Skeletal muscle tissue (tissue), 4 donors: ENCODE results near the gene NME4. TPM values are rescaled to one million over a fixed set of nuclear protein-coding genes. Genes with fewer than 3 reads are reported as not detected.

Experiments used
- H3K27ac ChIP-seq: one replicate; pipeline ENCODE4 v1.7.0; 2013; ENCODE audit warnings: mild to moderate bottlenecking, low read depth, low read length, inconsistent platforms
- H3K27me3 ChIP-seq, 3 donors: one replicate each; pipeline ENCODE4 v1.7.0; 2013; ENCODE audit warnings: low read length in 3 of 3; ENCODE audit not compliant: control insufficient read depth in 3 of 3, insufficient read depth in 3 of 3
- H3K36me3 ChIP-seq, 3 donors: one replicate each; pipeline ENCODE4 v1.7.0; 2013; ENCODE audit warnings: low read length in 3 of 3; ENCODE audit not compliant: control insufficient read depth in 3 of 3, insufficient read depth in 3 of 3
- H3K4me1 ChIP-seq, 3 donors: one replicate each; pipeline ENCODE4 v1.7.0; 2013; ENCODE audit warnings: low read length in 3 of 3, mild to moderate bottlenecking in 3 of 3; ENCODE audit not compliant: control insufficient read depth in 3 of 3, insufficient read depth in 3 of 3
- H3K4me3 ChIP-seq, 3 donors: one replicate each; pipeline ENCODE4 v1.7.0; 2013; ENCODE audit warnings: low read length in 3 of 3
- H3K9ac ChIP-seq, 3 donors: one replicate each; pipeline ENCODE4 v1.7.0; 2013; ENCODE audit warnings: low read length in 3 of 3, mild to moderate bottlenecking in 3 of 3, moderate library complexity in 2 of 3, low read depth in 1 of 3
- H3K9me3 ChIP-seq, 3 donors: one replicate each; pipeline ENCODE4 v1.7.0; 2013; ENCODE audit warnings: low read length in 3 of 3; ENCODE audit not compliant: control insufficient read depth in 3 of 3
- total RNA-seq: library from RNA; depleted of rRNA; stranded (reverse); fragments of >200 nt; gene quantifications from one replicate; pipeline ENCODE4 v1.2.3, GENCODE V29; 2014
- donor health status: Osteomylitis.

The NME4 gene
- total RNA-seq, 1 donor from 2014 or later, result 21.4 TPM

DNA sequence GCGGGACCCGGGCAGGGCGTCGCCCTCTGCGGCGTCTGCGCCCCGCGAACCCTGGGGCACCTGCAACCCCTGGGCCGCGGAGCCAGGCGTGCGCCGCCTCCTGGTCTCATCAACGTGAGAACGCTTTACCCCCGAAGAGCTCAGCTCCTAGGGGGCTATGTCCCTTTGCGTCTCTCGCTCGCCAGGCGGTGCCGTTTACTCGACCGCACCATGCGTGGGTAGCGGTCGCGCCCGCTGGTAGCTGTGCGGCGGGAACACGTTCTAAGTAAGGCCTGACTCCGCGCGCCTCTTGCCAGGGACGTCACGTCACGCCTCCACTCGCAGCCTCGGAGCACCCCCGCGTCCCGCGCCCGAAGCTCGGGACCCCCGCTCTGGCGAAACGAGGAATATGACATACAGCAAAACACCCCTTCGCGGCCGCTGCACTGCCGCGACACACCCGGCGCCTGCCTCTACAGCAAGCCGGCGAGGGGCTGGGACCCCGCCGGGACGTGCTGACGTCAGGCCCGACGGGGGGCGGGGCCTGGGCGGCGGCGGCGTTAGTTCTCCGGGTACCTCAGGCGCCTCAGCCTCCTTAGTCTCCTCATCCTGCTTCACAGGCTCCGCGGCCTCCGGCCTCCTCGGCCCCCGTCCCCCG lies 28.2 kb downstream of the NME4 start, which contains the start of gene RAB11FIP3:
TSS of gene RAB11FIP3 (plus strand) at position 568 of the 637 bp plus-strand sequence. CDS start 358 bp downstream, outside the sequence.
- peaks cover 36 to 44% (median 41%) of the 10 kb centered on the region in 3 donors for H3K4me1 ChIP-seq

GRCh38 chr16:425740-426114 lies 28.7 kb downstream of the NME4 start:
- peaks cover 36 to 44% (median 44%) of the 10 kb centered on the region in 3 donors for H3K4me1 ChIP-seq
- H3K27ac ChIP-seq, result peak overlapping the region; percentile 97
- peaks cover 3 to 7% (median 5%) of the 10 kb centered on the region in 3 donors for H3K36me3 ChIP-seq

More for the DNA sequence above, 28.2 kb downstream of the NME4 start, which contains the start of gene RAB11FIP3:
- Histone ChIP-seq H3K9me3 (no peaks in the 10 kb centered on the region), H3K27me3 (no peaks in the 10 kb centered on the region), H3K4me3 (peak within 1 kb of the TSS; percentile 80 to 86 (median 83)), H3K27ac (peak within 1 kb of the TSS; percentile 97), H3K36me3 (peaks cover 3 to 7% (median 5%) of the 10 kb centered on the region in 3 donors), H3K9ac (peak within 1 kb of the TSS; percentile 87 to 94 (median 93))

GRCh38 chr16:426115-426905 lies 29.3 kb downstream of the NME4 start:
- no peaks in the 10 kb centered on the region for H3K27me3 ChIP-seq
- H3K4me1 ChIP-seq, result peaks cover 36 to 48% (median 46%) of the 10 kb centered on the region in 3 donors
- no peaks in the 10 kb centered on the region for H3K9me3 ChIP-seq
- H3K4me3 ChIP-seq, result peak overlapping the region; percentile 71 to 84 (median 80)
- H3K36me3 ChIP-seq, result peaks cover 3 to 8% (median 7%) of the 10 kb centered on the region in 3 donors
- H3K9ac ChIP-seq, result peak overlapping the region; percentile 75 to 87 (median 85)
- H3K27ac ChIP-seq, result peak overlapping the region; percentile 48

More at GRCh38 chr16:425740-426114, 28.7 kb downstream of the NME4 start:
- H3K9me3 ChIP-seq, result no peaks in the 10 kb centered on the region
- H3K4me3 ChIP-seq, result peak overlapping the region in 2 of 3 donors; percentile 83 to 86
- H3K27me3 ChIP-seq, result no peaks in the 10 kb centered on the region
- H3K9ac ChIP-seq, result peak overlapping the region in 1 of 3 donors; percentile 94

DNA sequence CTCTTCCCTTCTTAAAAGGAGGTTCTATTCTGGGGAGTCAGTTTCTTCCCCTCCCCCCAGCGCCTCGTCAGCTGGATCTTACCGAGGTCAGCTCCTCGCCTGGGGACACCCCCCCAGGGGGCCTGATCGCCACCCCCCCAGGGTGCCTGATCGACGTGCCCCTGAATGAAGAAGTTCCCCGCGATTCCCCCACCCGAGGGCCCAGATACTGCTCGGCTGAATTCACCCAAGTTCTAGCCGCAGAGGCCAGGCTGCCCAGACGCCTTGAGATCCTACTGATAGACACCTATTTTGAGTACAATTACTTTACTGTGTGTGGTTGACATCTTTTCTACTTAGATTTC lies 29.9 kb downstream of the NME4 start:
- Histone ChIP-seq H3K9ac (peak overlapping the region; percentile 75 to 87 (median 85)), H3K4me1 (peaks cover 36 to 48% (median 46%) of the 10 kb centered on the region in 3 donors), H3K27me3 (no peaks in the 10 kb centered on the region), H3K9me3 (no peaks in the 10 kb centered on the region), H3K4me3 (peak overlapping the region; percentile 71 to 84 (median 80)), H3K36me3 (peaks cover 3 to 8% (median 7%) of the 10 kb centered on the region in 3 donors), H3K27ac (peak overlapping the region; percentile 48)

DNA sequence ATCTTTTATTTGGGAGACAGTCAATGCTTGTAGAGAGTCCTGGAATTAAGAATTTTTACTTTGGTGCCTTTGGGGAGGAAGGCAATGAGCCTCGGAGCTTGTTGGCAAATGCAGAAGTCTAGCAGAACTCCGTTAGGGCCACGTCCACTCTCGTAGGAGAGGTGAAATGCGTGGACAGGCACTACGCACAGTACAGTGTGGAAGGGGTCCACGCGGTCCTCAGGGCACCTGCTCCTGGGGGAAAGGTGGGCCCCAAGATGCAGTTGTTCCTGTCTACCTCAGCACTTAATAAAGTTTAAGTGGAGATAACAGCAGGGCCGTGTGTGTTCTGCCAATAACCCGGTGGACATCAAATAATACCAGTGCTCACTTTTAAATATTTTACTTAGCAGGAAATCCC lies 30.3 kb downstream of the NME4 start:
- peak overlapping the region; percentile 75 to 87 (median 85) for H3K9ac ChIP-seq
- no peaks in the 10 kb centered on the region for H3K9me3 ChIP-seq
- H3K4me1 ChIP-seq, result peaks cover 36 to 48% (median 46%) of the 10 kb centered on the region in 3 donors
- peaks cover 3 to 8% (median 7%) of the 10 kb centered on the region in 3 donors for H3K36me3 ChIP-seq
- H3K27ac ChIP-seq, result peak overlapping the region; percentile 48
- peak overlapping the region; percentile 71 to 84 (median 80) for H3K4me3 ChIP-seq
- no peaks in the 10 kb centered on the region for H3K27me3 ChIP-seq

DNA sequence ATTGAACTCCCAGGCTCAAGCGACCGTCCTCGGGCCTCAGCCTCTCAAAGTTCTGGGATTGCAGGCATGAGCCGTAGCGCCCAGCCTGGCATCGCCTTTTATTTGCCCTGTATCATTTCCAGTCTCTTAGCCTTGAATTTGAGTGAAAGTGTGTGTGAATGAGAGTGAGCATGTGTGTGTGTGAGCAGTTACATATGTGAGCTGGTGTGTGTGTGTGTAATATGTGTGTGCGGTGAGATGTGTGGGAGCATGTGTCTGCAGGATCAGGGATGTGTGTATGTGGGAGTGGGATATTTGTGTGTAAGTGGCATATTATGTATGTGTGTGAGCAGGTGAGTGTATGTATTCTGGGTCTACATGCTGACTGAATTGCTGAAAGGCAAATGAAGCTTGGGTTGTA lies 33.9 kb downstream of the NME4 start:
- Histone ChIP-seq H3K27me3 (no peaks in the 10 kb centered on the region), H3K4me1 (peaks cover 20 to 31% (median 25%) of the 10 kb centered on the region in 3 donors), H3K27ac (no peak overlapping the region), H3K36me3 (peaks cover 3 to 8% (median 7%) of the 10 kb centered on the region in 3 donors), H3K9me3 (no peaks in the 10 kb centered on the region), H3K4me3 (no peak overlapping the region), H3K9ac (no peak overlapping the region)

DNA sequence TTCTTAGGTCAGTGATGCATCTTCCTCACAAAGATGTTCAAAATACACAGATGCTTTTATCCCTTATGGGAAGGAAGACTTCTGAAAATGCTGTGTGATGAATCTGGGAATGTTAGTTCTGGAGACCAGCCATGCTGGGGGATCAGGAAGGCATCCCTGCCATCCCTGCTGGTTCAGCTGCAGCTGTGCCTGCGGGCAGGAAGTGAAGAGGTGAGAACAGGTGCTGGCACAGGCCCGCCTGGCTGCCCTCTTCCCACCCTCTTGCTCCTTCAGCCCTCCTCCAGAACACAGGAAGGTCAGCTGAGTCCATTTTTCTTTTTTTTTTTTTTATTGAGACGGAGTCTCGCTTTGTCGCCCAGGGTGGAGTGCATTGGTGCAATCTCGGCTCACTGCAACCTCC lies 43.6 kb downstream of the NME4 start:
- no peak overlapping the region for H3K27ac ChIP-seq

GRCh38 chr16:441447-441846 lies 44.4 kb downstream of the NME4 start:
- H3K4me3 ChIP-seq, result no peak overlapping the region
- H3K9me3 ChIP-seq, result no peaks in the 10 kb centered on the region
- no peaks in the 10 kb centered on the region for H3K27me3 ChIP-seq
- H3K9ac ChIP-seq, result no peak overlapping the region
- peaks cover 19 to 32% (median 23%) of the 10 kb centered on the region in 3 donors for H3K4me1 ChIP-seq
- H3K27ac ChIP-seq, result no peak overlapping the region
- no peaks in the 10 kb centered on the region for H3K36me3 ChIP-seq

More for the DNA sequence above, 43.6 kb downstream of the NME4 start:
- peaks cover 19 to 25% (median 23%) of the 10 kb centered on the region in 3 donors for H3K4me1 ChIP-seq
- H3K4me3 ChIP-seq, result no peak overlapping the region
- H3K9ac ChIP-seq, result peak overlapping the region in 2 of 3 donors; percentile 14 to 43
- H3K36me3 ChIP-seq, result no peaks in the 10 kb centered on the region
- no peaks in the 10 kb centered on the region for H3K9me3 ChIP-seq
- no peaks in the 10 kb centered on the region for H3K27me3 ChIP-seq

- Histone ChIP-seq H3K36me3 (no peaks in the 10 kb centered on the region), H3K27ac (no peak overlapping the region), H3K9me3 (no peaks in the 10 kb centered on the region), H3K27me3 (no peaks in the 10 kb centered on the region), H3K9ac (no peak overlapping the region), H3K4me1 (peaks cover 19 to 32% (median 23%) of the 10 kb centered on the region in 3 donors), H3K4me3 (no peak overlapping the region)
These were observed 46.0 kb downstream of the NME4 start for GRCh38 chr16:442976-443375.
